Neuronal stem cell (in vitro differentiated cells): ENCODE data around the gene LDHB.

ENCODE experiments used
- DNase-seq: peaks from one replicate; pipeline ENCODE4 v3.0.0-alpha.2; 2013; ENCODE audit warnings: low spot score
- H2AFZ ChIP-seq: one replicate; pipeline ENCODE4 v1.6.1; 2013; ENCODE audit warnings: mild to moderate bottlenecking, low read length, inconsistent platforms
- H2AK5ac ChIP-seq: 2 replicates; pipeline ENCODE4 v1.6.1; 2013; ENCODE audit warnings: low read depth, mild to moderate bottlenecking, inconsistent platforms, low read length, moderate library complexity, mixed read lengths
- H2BK120ac ChIP-seq: 2 replicates; pipeline ENCODE4 v1.6.1; 2013; ENCODE audit warnings: low read depth, mild to moderate bottlenecking, inconsistent platforms, low read length, moderate library complexity, mixed read lengths
- H2BK12ac ChIP-seq: one replicate; pipeline ENCODE4 v1.6.1; 2013; ENCODE audit warnings: low read length, inconsistent platforms
- H2BK15ac ChIP-seq: 2 replicates; pipeline ENCODE4 v1.6.1; 2013; ENCODE audit warnings: mild to moderate bottlenecking, low read length, inconsistent platforms, mixed read lengths
- H2BK5ac ChIP-seq: one replicate; pipeline ENCODE4 v1.6.1; 2013; ENCODE audit warnings: inconsistent platforms, mild to moderate bottlenecking, low read length, moderate library complexity
- H3K14ac ChIP-seq: one replicate; pipeline ENCODE4 v1.6.1; 2013; ENCODE audit warnings: low read length, inconsistent platforms
- H3K18ac ChIP-seq: 2 replicates; pipeline ENCODE4 v1.6.1; 2013; ENCODE audit warnings: low read length, inconsistent platforms
- H3K23ac ChIP-seq: 2 replicates; pipeline ENCODE4 v1.6.1; 2013; ENCODE audit warnings: low read depth, mild to moderate bottlenecking, mixed read lengths, low read length, inconsistent platforms; ENCODE audit not compliant: poor library complexity
- H3K27ac ChIP-seq: replicated peaks from 3 replicates; pipeline ENCODE4 v1.5.1; 2013; ENCODE audit warnings: low read length, inconsistent platforms
- H3K27me3 ChIP-seq, 3 experiments: 2 replicates each; pipeline ENCODE4 v1.6.1; 2013; ENCODE audit warnings: low read length in 3 of 3, mild to moderate bottlenecking in 2 of 3, inconsistent platforms in 1 of 3, low read depth in 1 of 3, mixed read lengths in 1 of 3, moderate library complexity in 1 of 3; ENCODE audit not compliant: control insufficient read depth in 3 of 3, insufficient read depth in 3 of 3
- H3K36me3 ChIP-seq, 2 donors: replicated peaks in 1 of 2; 2 replicates each; pipeline ENCODE4 v1.6.1; 2013; ENCODE audit warnings: low read length in 2 of 2; ENCODE audit not compliant: control insufficient read depth in 2 of 2, insufficient read depth in 2 of 2
- H3K4ac ChIP-seq: 2 replicates; pipeline ENCODE4 v1.6.1; 2013; ENCODE audit warnings: inconsistent platforms, mild to moderate bottlenecking, low read length, moderate library complexity
- H3K4me1 ChIP-seq, 2 donors: 1 replicate in 1 of 2; 2 replicates in 1 of 2; pipeline ENCODE4 v1.6.1; 2013; ENCODE audit warnings: low read length in 2 of 2, low read depth in 1 of 2; ENCODE audit not compliant: control insufficient read depth in 2 of 2, insufficient read depth in 1 of 2
- H3K4me2 ChIP-seq: one replicate; pipeline ENCODE4 v1.6.1; 2013; ENCODE audit warnings: mild to moderate bottlenecking, low read length, inconsistent platforms; ENCODE audit not compliant: insufficient read depth, poor library complexity, severe bottlenecking
- H3K4me3 ChIP-seq, 2 donors: 2 replicates each; pipeline ENCODE4 v1.5.1; 2013; ENCODE audit warnings: low read length in 2 of 2, mild to moderate bottlenecking in 2 of 2, inconsistent platforms in 1 of 2, moderate library complexity in 1 of 2
- H3K79me1 ChIP-seq: one replicate; pipeline ENCODE4 v1.6.1; 2013; ENCODE audit warnings: low read depth, mild to moderate bottlenecking, inconsistent platforms, low read length, moderate library complexity
- H3K9ac ChIP-seq: one replicate; pipeline ENCODE4 v1.6.1; 2013; ENCODE audit warnings: mild to moderate bottlenecking, low read depth, low read length, inconsistent platforms; ENCODE audit not compliant: poor library complexity
- H3K9me3 ChIP-seq, 2 donors: replicated peaks in 1 of 2; 2 replicates each; pipeline versions ENCODE3 to v1.6.1; 2013; ENCODE audit warnings: low read length in 2 of 2, mild to moderate bottlenecking in 2 of 2, inconsistent platforms in 1 of 2, low read depth in 1 of 2, mixed read lengths in 1 of 2, moderate library complexity in 1 of 2; ENCODE audit not compliant: control insufficient read depth in 2 of 2, insufficient read depth in 1 of 2
- H4K8ac ChIP-seq: one replicate; pipeline ENCODE4 v1.6.1; 2013; ENCODE audit warnings: low read depth, mild to moderate bottlenecking, inconsistent platforms, low read length, moderate library complexity
- H4K91ac ChIP-seq: one replicate; pipeline ENCODE4 v1.6.1; 2013; ENCODE audit warnings: low read length, low read depth, mild to moderate bottlenecking, inconsistent platforms; ENCODE audit not compliant: poor library complexity
- WGBS, 2 donors: extraction: QIAGEN DNeasy Blood & Tissue Kit; methylation state at CpG; one replicate each; pipeline ENCODE4 v1.1.7; 2013; ENCODE audit warnings: missing lambda C conversion rate in 2 of 2, mixed read lengths in 1 of 2; ENCODE audit not compliant: insufficient read length in 2 of 2, insufficient replicate concordance in 1 of 2; ENCODE audit errors: extremely low coverage in 2 of 2; 5-methylcytosine and 5-hydroxymethylcytosine counted together

The LDHB gene

DNA sequence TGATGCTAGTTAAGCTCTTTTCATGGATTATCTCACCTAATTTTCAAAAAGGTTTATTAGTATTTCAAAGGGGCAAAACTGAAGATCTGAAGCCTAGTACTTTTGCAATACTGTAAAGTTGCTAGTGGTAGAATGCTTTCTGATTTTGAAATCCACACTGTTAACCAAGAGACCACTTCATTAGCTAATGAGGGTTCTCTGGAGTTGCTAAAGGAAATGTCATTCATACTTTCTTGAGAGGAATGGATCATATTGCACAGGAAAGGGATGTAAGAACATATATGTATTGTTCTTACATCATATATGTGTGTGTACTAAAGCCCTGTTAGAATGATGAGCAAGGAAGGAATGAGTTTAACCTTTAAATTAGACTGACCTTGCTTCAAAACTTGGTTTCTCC is 39.0 kb upstream of the LDHB start:
- H3K4ac ChIP-seq, result no peak overlapping the region
- no peak overlapping the region for H2BK12ac ChIP-seq
- H3K9me3 ChIP-seq, result no peaks in the 10 kb centered on the region
- no peak overlapping the region for H2BK5ac ChIP-seq
- H3K4me2 ChIP-seq, result no peak overlapping the region
- no peak overlapping the region for H4K91ac ChIP-seq
- no peaks in the 10 kb centered on the region for H3K4me1 ChIP-seq
- no peaks in the 10 kb centered on the region for H3K27me3 ChIP-seq
- H3K4me3 ChIP-seq, result no peak overlapping the region
- H3K14ac ChIP-seq, result no peak overlapping the region
- H2AFZ ChIP-seq, result no peak overlapping the region
- no peak overlapping the region for H3K23ac ChIP-seq
- H3K79me1 ChIP-seq, result no peaks in the 10 kb centered on the region
- H3K27ac ChIP-seq, result no peak overlapping the region
- H4K8ac ChIP-seq, result no peak overlapping the region
- no peak overlapping the region for H2AK5ac ChIP-seq
- no peak overlapping the region for H3K9ac ChIP-seq
- no peaks in the 10 kb centered on the region for H3K36me3 ChIP-seq
- no peak overlapping the region for H3K18ac ChIP-seq
- no peak overlapping the region for H2BK120ac ChIP-seq
- H2BK15ac ChIP-seq, result no peak overlapping the region
- DNase-seq, result no peak

DNA sequence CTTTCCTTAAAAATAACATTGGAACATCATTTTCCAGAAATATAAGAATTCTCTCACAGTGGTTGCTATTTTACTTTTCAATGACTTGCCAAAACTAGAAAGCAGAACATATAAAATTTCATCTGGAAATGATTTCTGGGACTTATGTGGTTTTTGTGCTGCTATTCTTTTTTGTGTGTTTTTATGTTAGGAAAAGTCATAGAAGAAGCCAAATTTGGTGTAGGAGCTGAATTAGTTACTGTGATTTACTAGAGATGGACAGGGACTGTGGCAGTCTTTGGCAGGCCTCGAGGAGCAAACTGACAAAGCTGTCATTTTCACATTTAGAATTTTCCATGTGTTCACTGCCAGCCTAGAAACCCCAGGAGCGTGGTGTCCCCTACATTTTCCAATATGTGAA is 38.3 kb upstream of the LDHB start:
- no peak overlapping the region for H3K23ac ChIP-seq
- no peak overlapping the region for H3K9ac ChIP-seq
- H2AK5ac ChIP-seq, result no peak overlapping the region
- no peaks in the 10 kb centered on the region for H3K4me1 ChIP-seq
- H3K4me2 ChIP-seq, result no peak overlapping the region
- H3K27ac ChIP-seq, result no peak overlapping the region
- no peak overlapping the region for H2BK120ac ChIP-seq
- no CpG with 5 or more reads among the region's 2 CpGs for WGBS, 2 donors
- no peak overlapping the region for H2BK15ac ChIP-seq
- H3K14ac ChIP-seq, result no peak overlapping the region
- no peaks in the 10 kb centered on the region for H3K79me1 ChIP-seq
- no peak overlapping the region for H3K4me3 ChIP-seq
- H3K4ac ChIP-seq, result no peak overlapping the region
- H3K36me3 ChIP-seq, result no peaks in the 10 kb centered on the region
- no peak overlapping the region for H2BK5ac ChIP-seq
- no peaks in the 10 kb centered on the region for H3K27me3 ChIP-seq
- no peak overlapping the region for H4K8ac ChIP-seq
- H2BK12ac ChIP-seq, result no peak overlapping the region
- H3K18ac ChIP-seq, result no peak overlapping the region
- DNase-seq, result no peak
- no peaks in the 10 kb centered on the region for H3K9me3 ChIP-seq
- H2AFZ ChIP-seq, result no peak overlapping the region
- no peak overlapping the region for H4K91ac ChIP-seq

DNA sequence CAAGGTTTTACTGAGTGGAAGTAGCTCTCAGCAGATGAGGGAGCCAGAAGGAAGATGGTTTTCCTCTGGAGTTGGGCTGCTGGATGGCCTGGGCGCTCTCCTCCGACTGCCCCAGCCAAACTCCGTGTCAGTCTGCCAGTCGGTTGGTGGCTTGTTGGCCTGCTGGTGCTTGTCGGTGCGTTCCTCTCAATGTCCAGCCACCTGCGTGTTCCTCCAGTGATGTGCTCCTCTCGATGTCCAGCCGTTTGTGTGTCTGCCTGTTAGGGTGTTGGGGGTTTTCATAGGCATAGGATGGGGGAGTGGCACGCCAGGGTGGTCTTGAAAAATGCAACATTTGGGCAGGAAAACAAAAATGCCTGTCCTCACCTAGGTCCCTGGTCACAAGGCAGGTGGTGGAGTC is 37.0 kb upstream of the LDHB start:
- Histone ChIP-seq H3K9me3 (peaks cover 0 to 2% of the 10 kb centered on the region in 2 donors), H3K27ac (no peak overlapping the region), H3K4me2 (no peak overlapping the region), H3K18ac (peak overlapping the region; percentile 17), H2BK15ac (no peak overlapping the region), H3K4me3 (no peak overlapping the region), H3K4me1 (no peaks in the 10 kb centered on the region), H3K9ac (no peak overlapping the region), H3K79me1 (no peaks in the 10 kb centered on the region), H3K36me3 (no peaks in the 10 kb centered on the region), H2BK5ac (no peak overlapping the region), H4K8ac (no peak overlapping the region), H3K23ac (no peak overlapping the region), H2AFZ (peak overlapping the region; percentile 30), H2AK5ac (no peak overlapping the region), H3K4ac (no peak overlapping the region), H2BK12ac (no peak overlapping the region), H4K91ac (no peak overlapping the region), H3K14ac (no peak overlapping the region), H2BK120ac (no peak overlapping the region), H3K27me3 (no peaks in the 10 kb centered on the region)
- DNase-seq, result no peak
- WGBS, 2 donors, result no CpG with 5 or more reads among the region's 10 CpGs

DNA sequence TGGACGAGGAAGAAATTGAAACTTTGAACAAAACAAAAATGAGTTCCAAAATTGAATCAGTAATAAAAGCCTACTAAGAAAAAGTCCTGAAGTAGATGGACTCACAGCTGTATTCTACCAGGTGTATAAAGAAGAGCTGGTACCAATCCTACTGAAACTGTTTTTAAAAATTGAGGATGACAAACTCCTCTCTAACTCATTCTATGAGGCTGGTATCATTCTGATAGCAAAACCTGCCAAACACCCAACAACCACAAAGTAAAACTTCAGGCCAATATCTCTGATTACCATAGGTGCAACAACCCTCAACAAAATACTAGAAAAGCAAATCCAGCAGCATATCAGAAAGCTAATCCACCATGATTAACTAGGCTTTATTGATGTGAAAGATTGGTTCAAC is 33.9 kb upstream of the LDHB start:
- Histone ChIP-seq H3K27ac (no peak overlapping the region), H3K14ac (no peak overlapping the region), H3K23ac (no peak overlapping the region), H3K4me2 (no peak overlapping the region), H3K36me3 (no peaks in the 10 kb centered on the region), H3K79me1 (no peaks in the 10 kb centered on the region), H3K4me3 (no peak overlapping the region), H2BK120ac (no peak overlapping the region), H2BK5ac (no peak overlapping the region), H2BK15ac (no peak overlapping the region), H3K9ac (no peak overlapping the region), H2AFZ (no peak overlapping the region), H4K91ac (no peak overlapping the region), H3K27me3 (no peaks in the 10 kb centered on the region), H2BK12ac (no peak overlapping the region), H3K9me3 (peaks cover 5 to 13% of the 10 kb centered on the region in 2 donors), H3K18ac (no peak overlapping the region), H3K4me1 (no peaks in the 10 kb centered on the region), H4K8ac (no peak overlapping the region), H3K4ac (no peak overlapping the region), H2AK5ac (no peak overlapping the region)
- no CpG with 5 or more reads among the region's 1 CpG for WGBS, 2 donors
- no peak for DNase-seq
